Inferior parietal cortex (tissue), 1 donor: ENCODE data around the gene TSPAN1.

Experiments
- DNase-seq: peaks from one replicate; pipeline ENCODE4 v3.0.0-alpha.2; 2016; ENCODE audit errors: extremely low spot score

The TSPAN1 gene, protein sequence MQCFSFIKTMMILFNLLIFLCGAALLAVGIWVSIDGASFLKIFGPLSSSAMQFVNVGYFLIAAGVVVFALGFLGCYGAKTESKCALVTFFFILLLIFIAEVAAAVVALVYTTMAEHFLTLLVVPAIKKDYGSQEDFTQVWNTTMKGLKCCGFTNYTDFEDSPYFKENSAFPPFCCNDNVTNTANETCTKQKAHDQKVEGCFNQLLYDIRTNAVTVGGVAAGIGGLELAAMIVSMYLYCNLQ

DNA sequence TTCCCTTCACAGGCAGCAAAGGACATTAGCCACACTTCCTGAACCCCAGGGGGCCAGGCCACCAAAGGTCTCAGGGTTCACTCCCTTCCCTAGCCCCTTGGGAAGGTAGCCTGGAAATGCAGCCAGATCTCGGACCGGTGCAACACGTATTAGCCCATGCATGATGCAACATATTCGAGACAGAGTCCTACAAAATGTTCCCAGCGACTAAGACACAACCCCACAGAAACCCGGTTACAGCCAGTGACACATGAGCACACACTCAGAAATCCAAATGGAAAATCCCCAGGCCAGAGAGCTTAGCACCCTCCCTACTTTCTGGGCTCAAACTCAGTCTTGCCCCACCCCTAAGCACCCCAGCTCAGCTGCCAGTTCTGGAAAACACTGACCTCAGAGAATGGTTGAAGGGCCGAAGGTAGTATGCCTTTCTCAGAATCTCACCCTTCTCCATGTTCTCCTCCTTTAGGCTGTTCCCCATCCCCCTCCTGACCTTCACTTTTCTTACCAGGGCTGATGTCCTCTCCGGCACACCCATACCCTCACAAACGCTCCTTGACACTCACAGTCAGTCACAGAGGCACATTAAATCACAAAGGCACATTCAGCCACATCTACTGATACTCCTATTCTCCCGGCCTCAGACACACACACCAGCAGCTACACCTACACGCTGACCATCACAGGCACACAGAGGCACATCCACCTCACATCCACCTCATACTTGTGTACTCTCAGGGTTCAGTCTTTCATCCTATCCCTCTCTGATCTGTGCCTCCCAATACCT lies at the start of gene TSPAN1:
TSS of gene TSPAN1 (plus strand) at position 640 of the 784 bp plus-strand sequence. CDS start 6,021 bp downstream, outside the sequence.
- no peak for DNase-seq

DNA sequence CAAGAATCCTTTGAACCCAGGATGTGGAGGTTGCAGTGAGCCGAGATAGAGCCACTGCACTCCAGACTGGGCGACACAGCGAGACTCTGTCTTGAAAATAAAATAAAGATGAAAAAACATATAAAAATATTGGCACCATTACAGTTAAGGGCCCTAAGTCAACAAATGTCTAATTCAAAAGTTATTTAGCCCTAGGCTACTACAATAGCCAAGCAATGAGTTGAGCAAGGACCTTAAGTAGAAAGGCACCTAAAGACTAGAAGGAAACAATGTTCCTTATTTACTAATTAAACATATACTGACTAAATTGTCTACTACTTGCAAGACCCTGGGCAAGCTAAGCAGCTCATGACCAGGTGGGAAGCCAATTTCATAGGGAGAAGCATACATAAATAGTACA lies 46.5 kb upstream of the TSPAN1 start:
- no peak for DNase-seq

DNA sequence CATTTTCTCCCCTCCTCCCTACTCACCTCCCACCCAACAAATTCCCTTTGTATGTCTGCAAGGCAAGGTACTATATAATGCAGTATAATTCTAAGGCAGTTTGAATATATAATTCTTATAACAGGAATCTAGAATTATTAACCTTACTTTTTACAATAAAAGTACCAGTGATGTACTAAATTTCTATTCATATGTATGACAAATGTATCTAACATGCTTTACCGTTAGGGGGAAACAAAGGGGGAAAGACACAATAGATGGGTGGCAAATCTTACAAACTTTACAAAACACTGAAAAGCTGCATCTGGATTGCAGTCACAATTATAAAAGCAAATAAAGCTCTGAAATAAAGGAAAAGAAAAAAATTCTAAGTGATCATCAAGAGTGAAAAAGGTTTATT lies 44.8 kb upstream of the TSPAN1 start:
- no peak for DNase-seq

DNA sequence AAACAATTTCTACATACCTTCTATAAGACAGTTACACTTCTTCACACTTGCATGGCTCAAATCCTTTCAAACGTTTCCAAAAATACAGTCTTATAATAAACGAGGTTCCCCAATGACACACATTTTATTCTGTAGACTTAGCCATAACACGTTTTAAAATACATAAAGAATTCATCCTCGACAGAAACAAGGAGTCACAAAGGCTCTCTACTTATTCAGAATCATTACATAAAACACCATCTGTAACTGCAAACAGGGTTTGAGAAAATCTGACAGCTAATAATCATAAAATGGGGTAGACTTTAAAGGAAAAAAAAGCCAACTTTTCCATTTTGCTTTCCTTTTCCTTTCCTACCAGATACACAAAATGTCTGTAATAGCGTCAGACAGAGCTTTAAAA lies 44.3 kb upstream of the TSPAN1 start:
- peak; percentile 29 for DNase-seq

DNA sequence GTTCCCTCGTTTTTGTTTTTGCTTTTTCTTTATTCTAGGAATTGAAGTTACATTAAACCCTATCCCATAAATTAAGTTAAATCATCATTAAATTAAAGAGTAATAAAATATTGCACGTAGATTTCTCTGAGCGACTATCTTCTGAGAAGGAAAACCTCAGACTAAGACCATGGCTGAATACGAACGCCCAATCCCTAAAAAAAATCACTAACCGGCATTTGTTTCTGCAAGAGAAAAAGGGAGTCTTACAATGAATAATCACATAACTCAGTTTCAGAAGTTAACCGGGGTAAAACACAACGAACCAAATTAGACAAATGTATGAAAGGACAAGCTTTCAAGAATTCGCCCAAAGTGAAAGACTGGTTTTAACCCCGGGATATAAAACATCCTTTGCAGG lies 43.8 kb upstream of the TSPAN1 start:
- DNase-seq, result peak; percentile 47

DNA sequence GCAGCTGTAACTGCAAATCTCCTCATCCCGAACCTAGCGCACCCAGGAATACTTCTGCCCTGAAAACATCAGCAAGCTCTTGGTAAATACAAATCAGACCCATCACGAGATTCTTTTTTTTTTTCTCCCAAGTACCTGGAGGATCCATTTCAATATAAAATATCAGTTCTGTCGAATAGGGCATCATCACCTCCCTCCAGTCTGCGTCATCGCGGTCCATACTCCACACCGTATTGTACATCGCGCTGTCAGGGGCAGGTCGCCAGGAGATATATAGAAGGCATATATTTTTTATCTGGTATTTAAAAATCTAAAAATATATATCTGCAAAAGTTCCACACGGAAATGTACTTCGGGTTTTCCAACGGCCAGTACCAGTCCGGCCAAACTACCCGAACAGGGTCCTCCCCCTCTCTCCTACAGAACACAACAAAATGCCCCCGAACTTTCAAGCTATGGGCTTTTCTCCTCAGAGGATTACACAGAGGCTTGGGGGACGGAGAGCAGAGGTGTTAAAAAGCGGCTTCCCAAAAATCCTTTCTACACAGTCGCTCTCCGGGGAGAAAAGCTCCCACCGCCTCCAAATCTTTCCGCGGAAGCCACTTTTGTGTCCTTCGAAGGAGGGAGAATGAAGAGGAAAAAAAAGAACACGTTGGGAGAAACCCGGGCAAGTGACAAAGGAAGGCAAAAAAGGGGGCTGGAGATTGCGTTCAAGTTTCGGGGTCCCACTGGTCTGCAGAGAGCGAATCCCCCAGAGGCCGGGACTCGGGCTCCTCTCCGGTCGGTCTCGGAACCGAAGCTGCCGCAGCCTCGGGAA lies 43.0 kb upstream of the TSPAN1 start:
- DNase-seq, result peak; percentile 48

DNA sequence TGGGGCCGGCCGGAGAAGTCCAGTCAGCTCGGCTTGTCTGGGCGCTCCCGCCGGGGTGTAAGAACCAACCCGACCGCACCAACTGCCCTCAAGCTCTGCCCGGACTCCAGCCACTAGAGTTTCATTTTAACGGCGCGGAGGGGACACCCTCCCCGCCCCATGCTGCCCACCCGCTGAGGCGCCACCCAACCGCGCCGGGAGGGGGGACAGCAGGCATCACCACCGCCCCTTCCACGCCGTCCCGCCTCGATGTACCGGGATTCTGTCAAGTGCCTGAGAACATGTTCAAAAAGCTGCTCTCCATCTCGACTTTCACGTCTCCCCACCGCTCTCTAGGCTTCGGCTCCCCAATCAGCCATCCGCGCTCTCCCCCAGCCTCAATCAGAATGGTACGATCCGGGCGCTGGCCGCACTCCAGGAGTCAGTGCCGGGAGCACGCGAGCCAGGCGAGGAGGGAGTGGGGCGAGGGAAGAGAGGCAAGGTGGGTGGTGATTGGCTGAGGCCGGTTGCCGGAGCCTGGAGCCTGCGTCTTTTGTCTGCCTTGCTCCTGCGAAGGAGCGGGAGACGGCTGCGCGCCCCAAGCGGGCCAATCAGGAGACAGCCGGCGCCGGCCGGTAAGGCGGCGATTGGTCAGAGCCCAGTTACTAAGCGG lies 42.2 kb upstream of the TSPAN1 start, which contains the start of gene PIK3R3:
TSS of gene PIK3R3 (minus strand) at position 101 of the 652 bp plus-strand sequence. CDS start 677 bp downstream, outside the sequence.
- DNase-seq, result peak; percentile 96

DNA sequence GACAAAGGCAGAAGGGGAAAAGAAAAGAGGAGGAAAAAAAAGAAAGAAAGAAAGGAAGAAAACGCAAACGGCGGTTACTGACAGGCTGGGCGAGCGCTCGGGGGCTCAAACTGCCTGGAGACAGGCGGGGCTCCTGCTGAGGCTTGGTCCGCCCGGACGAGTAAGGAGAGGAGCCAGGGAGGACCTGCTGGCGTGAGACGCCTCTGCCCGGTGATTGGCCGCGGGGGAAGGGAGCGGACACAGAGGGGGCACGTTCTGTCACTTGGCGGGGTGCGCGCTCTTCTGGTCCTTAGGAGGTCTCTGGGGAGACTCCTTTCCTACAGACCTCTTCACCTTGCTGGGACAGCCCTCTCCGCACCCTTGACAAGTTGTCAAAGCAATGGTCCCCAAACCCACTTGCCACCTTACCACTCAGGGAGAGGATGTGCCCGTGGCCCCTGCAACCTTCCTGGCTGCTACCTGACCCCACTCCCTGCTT lies 41.7 kb upstream of the TSPAN1 start:
- no peak for DNase-seq

DNA sequence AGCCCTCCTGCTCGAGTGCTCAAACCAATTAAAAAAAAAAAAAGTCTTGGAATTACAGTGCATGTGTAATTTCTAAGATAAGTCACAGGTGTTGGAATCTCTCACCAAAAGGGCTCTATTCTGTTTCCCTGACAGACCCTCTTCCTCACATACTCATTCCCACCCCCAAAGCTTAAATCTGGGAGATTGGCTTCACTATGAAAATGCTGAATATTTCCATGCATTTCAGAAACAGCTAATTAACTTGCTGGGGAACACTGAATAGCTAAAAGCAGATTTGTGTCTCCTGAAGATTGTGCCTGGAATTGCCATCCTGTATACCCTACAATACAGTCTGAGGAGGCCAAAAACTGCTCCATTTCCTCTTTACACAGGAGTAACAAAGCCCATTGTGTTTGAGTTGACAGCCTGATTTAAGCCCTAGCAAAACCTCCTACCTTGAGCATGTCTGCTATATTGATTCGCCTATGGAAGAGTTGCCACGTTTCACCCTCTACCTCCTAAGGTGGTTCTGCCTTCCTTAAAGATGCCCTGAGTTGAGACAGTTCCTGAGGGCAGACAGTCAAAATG lies 41.0 kb upstream of the TSPAN1 start:
- no peak for DNase-seq

DNA sequence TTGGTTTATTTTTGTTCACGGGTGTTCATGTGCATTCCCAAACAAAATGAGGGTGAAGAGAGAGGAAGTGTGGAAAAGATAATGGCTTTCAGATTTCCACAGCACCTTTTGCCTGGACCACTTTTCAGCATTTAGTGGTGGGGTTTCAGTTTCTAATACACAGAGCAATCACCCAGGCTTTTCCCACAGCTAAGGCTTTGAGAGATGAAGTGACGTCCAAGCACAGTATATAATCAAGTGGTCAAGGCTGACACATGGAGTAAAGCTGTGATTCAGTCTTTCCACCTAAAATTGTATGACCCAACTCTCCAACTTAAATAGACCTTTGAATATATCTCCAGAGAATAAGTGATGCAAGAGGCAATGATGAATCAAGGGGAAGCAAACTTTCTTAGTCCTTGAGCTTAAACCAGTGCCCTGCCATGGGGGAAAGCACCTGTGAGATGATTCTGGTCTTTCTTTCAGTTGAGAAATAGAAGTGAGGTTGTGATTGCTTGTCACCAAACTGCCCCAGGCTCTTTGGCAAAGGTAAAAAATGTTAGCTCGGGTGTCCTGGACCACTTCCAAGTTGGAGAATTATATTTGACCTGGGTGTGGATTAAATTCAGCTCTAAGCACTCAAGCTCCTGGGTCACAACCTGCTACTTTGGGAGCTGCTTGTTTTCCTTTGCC lies 40.1 kb upstream of the TSPAN1 start:
- DNase-seq, result no peak

DNA sequence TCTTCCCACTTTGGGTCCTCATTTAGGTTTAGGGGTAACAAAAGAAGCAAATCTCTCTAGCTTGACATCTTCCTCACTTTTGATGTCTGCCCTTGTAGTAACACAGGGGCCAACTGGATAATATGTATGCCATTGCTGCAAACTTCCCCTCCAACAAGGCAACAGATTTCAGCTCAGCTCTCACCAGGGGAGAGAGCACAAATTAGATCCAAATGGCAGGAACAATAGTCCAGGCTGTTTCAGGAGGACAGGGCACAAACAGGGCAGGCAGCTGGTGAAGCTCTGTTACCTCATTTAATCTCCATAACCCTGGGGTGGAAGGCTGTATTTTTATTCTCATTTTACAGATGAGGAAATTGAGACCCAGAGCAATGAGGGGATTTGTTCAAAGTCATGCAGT lies 38.2 kb upstream of the TSPAN1 start:
- no peak for DNase-seq

DNA sequence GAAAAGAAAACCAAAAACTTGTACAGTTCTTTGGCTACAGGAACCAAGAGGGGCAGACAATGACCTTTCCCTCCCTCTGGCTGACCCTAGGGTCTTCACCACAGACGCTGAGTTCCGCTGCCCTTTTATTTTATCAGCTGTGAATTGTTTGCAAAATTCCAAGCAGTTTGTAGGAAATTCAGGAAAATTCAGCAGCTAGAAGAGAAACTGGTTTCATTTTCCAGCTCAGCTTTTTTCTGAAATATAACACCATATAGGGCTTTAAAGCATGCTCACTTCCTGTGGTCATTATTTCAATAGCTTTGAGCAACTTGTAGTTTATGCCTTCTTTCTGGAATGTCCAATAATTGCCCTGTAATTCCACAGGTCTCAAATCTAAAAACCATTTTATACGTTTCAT lies 37.0 kb upstream of the TSPAN1 start:
- no peak for DNase-seq

DNA sequence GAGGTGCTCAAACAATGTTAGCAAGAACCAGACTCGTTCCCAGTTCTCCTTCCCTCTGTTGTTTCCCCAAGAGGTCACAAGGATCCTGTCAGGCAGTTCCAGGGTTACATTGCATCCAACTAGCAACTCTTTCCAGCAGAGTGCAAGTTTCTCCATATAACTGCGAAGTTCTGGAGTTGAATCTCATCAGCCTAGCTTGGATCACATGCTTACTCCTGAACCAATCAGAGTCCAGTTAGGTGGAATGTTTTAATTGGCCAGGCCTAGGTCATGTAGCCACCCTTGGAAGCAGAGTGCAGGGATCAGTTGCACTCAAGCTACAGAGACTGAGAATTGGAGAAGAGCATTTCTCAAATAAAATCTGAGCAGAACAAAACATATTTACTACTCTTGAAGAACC lies 26.6 kb upstream of the TSPAN1 start:
- no peak for DNase-seq

DNA sequence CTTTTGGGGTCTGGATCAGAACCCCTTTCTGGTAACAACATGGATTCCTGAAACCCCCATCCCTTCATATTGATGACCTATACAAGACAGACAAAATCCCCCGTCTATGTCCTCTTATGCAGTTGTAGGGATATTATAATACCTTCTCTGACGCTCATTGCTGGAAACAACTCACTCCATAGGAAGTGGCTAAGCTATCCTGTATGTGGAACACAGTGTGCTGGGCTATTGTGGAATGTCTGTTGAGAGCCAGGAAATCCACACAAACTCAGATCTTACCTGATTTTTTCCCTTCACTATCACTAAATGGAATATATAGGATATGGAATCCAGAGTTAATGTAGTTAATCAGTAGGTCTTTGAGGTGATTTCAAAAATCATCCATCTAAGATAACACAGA lies 24.8 kb upstream of the TSPAN1 start:
- DNase-seq, result no peak

DNA sequence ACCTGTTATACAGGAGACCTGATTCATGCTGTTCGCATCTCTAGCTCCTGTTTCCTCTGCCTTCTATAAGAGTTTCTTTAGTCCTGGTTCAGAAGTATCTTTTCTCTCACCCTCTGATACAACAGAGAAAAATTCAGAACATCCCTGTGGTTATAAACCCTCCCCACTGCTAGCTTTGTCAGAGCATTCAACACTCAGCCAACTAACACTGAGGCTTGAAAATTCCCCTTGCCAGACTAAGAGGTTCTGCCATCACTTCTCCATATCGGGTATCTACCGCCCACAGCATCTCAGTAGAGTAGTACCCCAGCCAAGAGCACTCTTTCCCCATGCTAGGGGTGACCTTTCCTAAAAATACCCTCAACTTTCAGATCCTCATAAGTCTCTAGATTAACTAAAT lies 22.9 kb upstream of the TSPAN1 start:
- DNase-seq, result no peak

DNA sequence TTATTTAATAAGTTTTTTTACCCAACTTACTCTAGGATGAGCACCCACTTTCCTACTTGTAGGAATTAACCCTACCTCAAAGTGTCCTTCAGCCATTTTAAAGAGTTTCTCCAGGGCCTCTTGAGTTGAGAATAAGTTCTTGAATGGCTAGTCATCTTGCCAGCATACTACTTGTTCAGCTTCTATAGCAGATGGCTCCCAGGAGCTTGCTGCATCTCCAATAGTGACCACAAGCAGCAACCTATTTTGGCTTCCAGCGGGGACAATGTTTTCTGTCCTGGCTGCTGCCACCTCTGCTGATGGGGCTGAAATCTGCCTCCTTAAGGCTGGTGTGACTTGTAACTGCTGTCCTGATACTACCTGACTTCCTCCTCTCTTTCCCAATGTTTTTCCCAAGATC lies 21.7 kb upstream of the TSPAN1 start:
- DNase-seq, result no peak

DNA sequence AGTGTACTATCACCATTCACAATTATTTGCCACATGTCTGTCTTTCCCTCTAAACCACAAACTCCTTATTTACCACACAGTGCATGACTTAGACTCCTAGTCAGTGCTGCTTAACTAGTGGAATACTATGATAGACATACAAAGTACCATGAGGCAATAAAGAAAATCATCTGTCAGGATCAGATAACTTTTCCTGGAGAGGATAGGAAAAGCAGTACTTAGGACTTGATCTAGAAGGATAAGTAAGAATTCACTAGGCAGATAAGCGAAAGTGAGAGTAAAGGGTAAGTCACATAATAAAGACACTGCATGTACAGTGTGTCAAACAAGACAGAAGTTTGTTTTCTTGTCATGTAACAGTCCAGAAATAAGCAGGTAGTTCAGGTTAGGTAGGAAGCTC lies 21.2 kb upstream of the TSPAN1 start:
- no peak for DNase-seq

DNA sequence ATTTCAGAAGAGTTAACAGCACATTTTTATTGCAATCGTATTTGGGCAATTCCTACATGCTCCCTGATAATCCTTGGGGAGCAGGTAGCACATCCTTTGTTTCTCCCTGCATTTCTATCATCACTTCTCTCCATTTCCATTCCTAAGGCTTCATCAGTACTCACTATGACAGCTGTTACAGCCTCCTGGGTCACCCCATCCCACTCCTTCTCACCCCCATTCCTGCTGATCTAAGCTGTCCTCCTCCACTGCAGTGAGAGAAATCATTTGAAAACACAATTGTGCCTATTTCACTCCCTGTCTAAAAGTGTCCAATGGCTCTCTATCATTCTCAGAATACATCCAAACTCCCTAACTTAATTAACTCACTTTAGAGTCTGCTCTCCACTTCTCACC lies 17.0 kb upstream of the TSPAN1 start:
- DNase-seq, result no peak

DNA sequence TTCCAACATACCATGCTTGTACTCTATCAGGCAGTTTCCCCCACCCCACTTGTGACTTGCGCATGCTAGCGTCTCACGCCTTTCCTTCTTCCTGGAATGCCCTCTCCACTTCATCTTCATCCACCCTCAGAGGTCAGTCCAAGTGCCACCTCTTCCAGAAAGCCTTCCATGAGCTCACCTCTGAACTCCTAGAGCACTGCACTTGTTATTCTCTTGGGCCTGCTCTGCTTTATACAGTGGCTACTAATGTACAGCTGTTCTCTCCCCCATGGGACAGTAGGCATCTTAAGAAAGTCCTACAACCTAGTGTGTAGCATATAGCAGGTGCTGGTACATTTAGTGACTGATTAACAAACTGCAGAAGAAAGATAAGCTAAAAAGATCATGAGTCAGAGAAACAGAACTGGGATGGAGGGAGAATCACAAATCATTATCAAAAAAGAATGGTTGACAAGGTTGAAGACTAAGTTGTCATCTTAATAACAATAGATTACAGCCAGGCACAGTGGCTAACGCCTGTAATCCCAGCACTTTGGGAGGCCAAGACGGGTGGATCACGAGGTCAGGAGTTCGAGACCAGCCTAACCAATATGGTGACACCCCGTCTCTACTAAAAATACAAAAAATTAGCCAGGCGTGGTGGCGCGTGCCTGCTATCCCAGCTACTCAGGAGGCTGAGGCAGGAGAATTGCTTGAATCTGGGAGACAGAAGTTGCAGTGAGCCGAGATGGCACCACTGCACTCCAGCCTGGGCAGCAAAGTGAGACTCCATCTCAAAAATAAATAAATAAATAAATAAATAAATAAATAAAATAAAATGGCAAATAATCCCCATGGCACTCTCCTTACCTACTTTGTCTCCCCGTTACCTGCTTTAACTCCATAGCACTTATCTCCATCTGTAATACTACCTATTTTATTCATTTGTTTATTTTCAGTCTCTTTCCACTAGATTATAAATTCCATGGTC lies 16.3 kb upstream of the TSPAN1 start:
- DNase-seq, result no peak

DNA sequence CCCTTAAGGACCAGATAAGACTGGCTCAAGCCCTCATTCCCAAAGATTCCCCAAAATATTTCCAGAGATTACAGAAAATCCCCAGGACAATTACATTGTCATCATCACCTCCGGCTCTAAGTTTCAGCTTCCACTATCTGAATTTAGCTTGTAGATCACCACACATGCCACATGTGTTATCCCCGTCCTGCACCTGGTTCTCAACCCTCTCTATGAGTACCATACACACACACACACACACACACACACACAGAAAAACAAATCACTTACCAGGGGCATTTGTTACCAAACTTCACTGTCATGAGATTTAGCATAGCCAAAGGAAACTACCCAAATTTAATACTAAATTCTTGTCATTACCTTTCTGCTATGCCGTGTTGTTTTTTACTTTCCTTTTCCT lies 15.4 kb upstream of the TSPAN1 start:
- DNase-seq, result no peak
